HEK293T (cell line): ENCODE results near the gene SPIN1.
"Not testable (repeated sequence)": the region's sequence is repeated elsewhere in the genome, so short reads cannot be mapped to it uniquely, and the experiment has no call there.

Source experiments
- CTCF ChIA-PET: fragments of 350-600 bp; formaldehyde crosslinking; extraction: SDS; loops from one replicate; lab custom pipeline; 2021; ENCODE audit warnings: antibody characterized with exemption, inconsistent platforms; lab: Yijun Ruan, JAX
- POLR2A ChIA-PET: fragments of 350-600 bp; formaldehyde crosslinking; extraction: SDS; loops from one replicate; lab custom pipeline; 2020; ENCODE audit warnings: antibody characterized with exemption, inconsistent platforms; lab: Yijun Ruan, JAX
- DNase-seq: peaks from one replicate; pipeline ENCODE4 v3.0.0; 2012; ENCODE audit warnings: mixed read lengths; ENCODE audit errors: extremely low spot score
- ARNT ChIP-seq: fragments of 450-650 bp; IDR thresholded peaks from 2 replicates; pipeline ENCODE4 v1.6.1; 2017; ENCODE audit warnings: mild to moderate bottlenecking
- BHLHE40 ChIP-seq: fragments of 450-650 bp; IDR thresholded peaks from 2 replicates; pipeline ENCODE4 v1.6.1; 2016; ENCODE audit warnings: mild to moderate bottlenecking, moderate library complexity, borderline replicate concordance
- CTBP1 ChIP-seq: fragments of 450-650 bp; IDR thresholded peaks from 2 replicates; pipeline ENCODE4 v1.6.1; 2016; ENCODE audit warnings: borderline replicate concordance
- ELF4 ChIP-seq: fragments of 450-650 bp; IDR thresholded peaks from 2 replicates; pipeline ENCODE4 v1.6.1; 2017; ENCODE audit warnings: antibody characterized with exemption
- FOXA1 ChIP-seq: fragments of 450-650 bp; IDR thresholded peaks from 2 replicates; pipeline ENCODE4 v1.6.1; 2016; ENCODE audit warnings: mild to moderate bottlenecking
- FOXK2 ChIP-seq: fragments of 450-650 bp; IDR thresholded peaks from 2 replicates; pipeline ENCODE4 v1.6.1; 2016; ENCODE audit warnings: mild to moderate bottlenecking
- FOXM1 ChIP-seq: fragments of 450-650 bp; IDR thresholded peaks from 2 replicates; pipeline ENCODE4 v1.6.1; 2017; ENCODE audit warnings: mild to moderate bottlenecking, borderline replicate concordance
- HDGF ChIP-seq: fragments of 450-650 bp; IDR thresholded peaks from 2 replicates; pipeline ENCODE4 v1.6.1; 2017; ENCODE audit warnings: antibody characterized with exemption, borderline replicate concordance
- L3MBTL2 ChIP-seq: fragments of 450-650 bp; conservative IDR thresholded peaks from 2 replicates; pipeline ENCODE4 v1.6.1; 2016; ENCODE audit warnings: mild to moderate bottlenecking
- LEF1 ChIP-seq: fragments of 450-650 bp; IDR thresholded peaks from 2 replicates; pipeline ENCODE4 v1.6.1; 2017; ENCODE audit warnings: mild to moderate bottlenecking, borderline replicate concordance
- NFRKB ChIP-seq: fragments of 450-650 bp; IDR thresholded peaks from 2 replicates; pipeline ENCODE4 v1.6.1; 2016; ENCODE audit warnings: mild to moderate bottlenecking, moderate library complexity
- PKNOX1 ChIP-seq: fragments of 450-650 bp; IDR thresholded peaks from 2 replicates; pipeline ENCODE4 v1.6.1; 2016
- SP1 ChIP-seq: fragments of 450-650 bp; IDR thresholded peaks from 2 replicates; pipeline ENCODE4 v1.6.1; 2017
- SUZ12 ChIP-seq: fragments of 450-650 bp; IDR thresholded peaks from 2 replicates; pipeline ENCODE4 v1.6.1; 2016; ENCODE audit warnings: mild to moderate bottlenecking
- TARDBP ChIP-seq: fragments of 450-650 bp; IDR thresholded peaks from 2 replicates; pipeline ENCODE4 v1.6.1; 2016
- ZNF384 ChIP-seq: fragments of 450-650 bp; IDR thresholded peaks from 2 replicates; pipeline ENCODE4 v1.6.1; 2016

SPIN1 gene

GRCh38 chr9:88388203-88388885 is at the start of gene SPIN1:
Gene SPIN1, plus strand, starts transcription at chr9:88388444. Its CDS starts 38,096 bp downstream, at chr9:88426540.
- TF ChIP-seq LEF1, result no peak; the same call in 1 of the 2 replicates
- peak; percentile 53; the same call in 1 of the 2 replicates for TF ChIP-seq FOXM1
- ChIA-PET POLR2A (no interaction called here), CTCF (no interaction called here)
- peak; percentile 93 for DNase-seq

- CTCF ChIA-PET, result no interaction called here
- DNase-seq, result no peak
- POLR2A ChIA-PET, result no interaction called here
- TF ChIP-seq FOXA1, result no peak
- TF ChIP-seq FOXK2, result no peak
- TF ChIP-seq CTBP1, result no peak
- TF ChIP-seq FOXM1, result no peak
- no peak for TF ChIP-seq ZNF384
- no peak for TF ChIP-seq BHLHE40
- TF ChIP-seq SUZ12, result no peak
- no peak for TF ChIP-seq L3MBTL2
- no peak for TF ChIP-seq TARDBP
- no peak for TF ChIP-seq ELF4
- TF ChIP-seq ARNT, result no peak
- TF ChIP-seq PKNOX1, result no peak
- TF ChIP-seq SP1, result no peak
- no peak for TF ChIP-seq LEF1
- no peak for TF ChIP-seq NFRKB
- no peak for TF ChIP-seq HDGF
Observed at GRCh38 chr9:88339317-88339716, 48.9 kb upstream of the SPIN1 start.

- TF ChIP-seq TARDBP (no peak), FOXK2 (no peak), SP1 (no peak), BHLHE40 (no peak), FOXM1 (no peak), L3MBTL2 (no peak), LEF1 (no peak), CTBP1 (no peak), ELF4 (no peak), ARNT (no peak), NFRKB (no peak), HDGF (no peak), SUZ12 (no peak), PKNOX1 (no peak), ZNF384 (no peak), FOXA1 (no peak)
- DNase-seq, result no peak
- ChIA-PET POLR2A (no interaction called here), CTCF (no interaction called here)
Observed at GRCh38 chr9:88342246-88342645, 46.0 kb upstream of the SPIN1 start.

- CTCF ChIA-PET, result no interaction called here
- no peak for DNase-seq
- POLR2A ChIA-PET, result no interaction called here
- TF ChIP-seq PKNOX1 (no peak), SUZ12 (no peak), SP1 (no peak), ARNT (no peak)
Observed at GRCh38 chr9:88344013-88344412, 44.2 kb upstream of the SPIN1 start.

GRCh38 chr9:88350354-88350753 is 37.9 kb upstream of the SPIN1 start:
- POLR2A ChIA-PET, CTCF ChIA-PET: not testable (repeated sequence)

GRCh38 chr9:88355166-88355565 is 33.1 kb upstream of the SPIN1 start:
- POLR2A ChIA-PET, result no interaction called here
- no peak for DNase-seq
- TF ChIP-seq ELF4, result no peak
- no peak for TF ChIP-seq FOXA1
- TF ChIP-seq L3MBTL2, result no peak
- no peak for TF ChIP-seq PKNOX1
- no peak for TF ChIP-seq FOXM1
- no peak for TF ChIP-seq ARNT
- no peak for TF ChIP-seq HDGF
- CTCF ChIA-PET, result no interaction called here

More at GRCh38 chr9:88350354-88350753, 37.9 kb upstream of the SPIN1 start:
- not testable (repeated sequence) for DNase-seq

- CTCF ChIA-PET, DNase-seq, POLR2A ChIA-PET: not testable (repeated sequence)
Observed at GRCh38 chr9:88357250-88357649, 31.0 kb upstream of the SPIN1 start.
